ENCODE data around the gene UNC93A. TPM values are rescaled to one million over a fixed set of nuclear protein-coding genes. Genes with fewer than 3 reads are reported as not detected.

UNC93A gene
- total and polyA plus RNA-seq, 2 donors (not counting 3 experiments of a cell fraction or from before 2014, with no cell fraction given), result not detected

GRCh38 chr6:167293088-167293589 lies 2.0 kb downstream of the UNC93A start:
- no peaks in the 10 kb centered on the region for H3K79me2 ChIP-seq (ENCODE audit: control insufficient read depth, insufficient read depth, low read length)
- CTCF ChIA-PET, result interaction anchor here (2.7 kb wide), 1 partner anchor 58 kb away, joined by 12 read pairs; no protein-coding TSS in a partner anchor

More at GRCh38 chr6:167293088-167293589, 2.0 kb downstream of the UNC93A start:
- Histone ChIP-seq H3K9ac (replicated peaks; ENCODE audit: extremely low read depth, insufficient read depth, low read length) (no peak overlapping the region), H3K36me3 (ENCODE audit: control insufficient read depth in 2 of 2, extremely low read depth in 1 of 2, insufficient read depth in 2 of 2, low read length in 2 of 2) (no peaks in the 10 kb centered on the region), H3K4me2 (ENCODE audit: insufficient read depth, low read length) (no peak overlapping the region), H3K27ac (ENCODE audit: insufficient read depth, low read depth, low read length) (no peak overlapping the region), H3K9me1 (replicated peaks; ENCODE audit: control insufficient read depth, extremely low read depth, insufficient read depth, low read length) (no peaks in the 10 kb centered on the region), H3K4me1 (ENCODE audit: control insufficient read depth, extremely low read depth, insufficient read depth, low read length) (no peaks in the 10 kb centered on the region), H3K9me3 (replicated peaks; ENCODE audit: control insufficient read depth, insufficient read depth, low read length) (no peaks in the 10 kb centered on the region), H4K20me1 (replicated peaks; ENCODE audit: control insufficient read depth, extremely low read depth, insufficient read depth, low read length) (no peaks in the 10 kb centered on the region), H3K4me3 (replicated peaks in 1 of 3; ENCODE audit: insufficient read depth in 1 of 3, low read depth in 1 of 3, low read length in 3 of 3) (no peak overlapping the region), H3K27me3 (ENCODE audit: control insufficient read depth in 2 of 2, insufficient read depth in 2 of 2, low read length in 2 of 2) (no peaks in the 10 kb centered on the region), H2AFZ (ENCODE audit: low read depth, low read length) (no peak overlapping the region)
- TF ChIP-seq FOS (IDR thresholded peaks at IDR 0.05; ENCODE audit: borderline replicate concordance, insufficient read depth, low read length) (no peak), JUN (IDR thresholded peaks at IDR 0.05; ENCODE audit: borderline replicate concordance, insufficient read depth, insufficient read length, low read depth) (no peak), POLR2AphosphoS5 (IDR thresholded peaks at IDR 0.05; ENCODE audit: insufficient read depth, low read depth, low read length) (no peak), GATA2 (IDR thresholded peaks at IDR 0.05; ENCODE audit: insufficient read depth, insufficient read length, low read depth, low read length) (no peak), CTCF (IDR thresholded peaks at IDR 0.05; ENCODE audit: extremely low read depth in 1 of 2, insufficient read depth in 1 of 2, low read depth in 1 of 2, low read length in 2 of 2) (no peak), MAX (IDR thresholded peaks at IDR 0.05; ENCODE audit: insufficient read depth, insufficient read length) (no peak), MYC (IDR thresholded peaks at IDR 0.05; ENCODE audit: low read depth, low read length) (no peak), EZH2 (IDR thresholded peaks at IDR 0.05; ENCODE audit: borderline replicate concordance, low read depth, low read length, severe bottlenecking) (no peak), POLR2A (IDR thresholded peaks at IDR 0.05; ENCODE audit: low read depth, low read length) (no peak)
- POLR2A ChIA-PET, result no interaction called here
- DNase-seq (ENCODE audit: low read depth, low spot score), result no peak
- dilution Hi-C loops (cut with MboI; ENCODE audit: extremely low pct_ligation_motif_present, low sequenced_read_pairs) (no loop called here), intact Hi-C loops (cut with micrococcal nuclease) (no loop called here)
- no peak for FAIRE-seq
- no TSS peak for BruUV-seq (replicated peaks)
